IPS-18c (cell line): ENCODE data around the gene SUSD2.
"Not testable (repeated sequence)": the region's sequence is repeated elsewhere in the genome, so short reads cannot be mapped to it uniquely, and the experiment has no call there.

Experiments used
- H3K4me3 ChIP-seq: 2 replicates; pipeline ENCODE4 v1.7.0; 2013; ENCODE audit warnings: low read depth, mild to moderate bottlenecking, low read length, moderate library complexity; ENCODE audit not compliant: insufficient read depth
- H3K9me3 ChIP-seq: one replicate; pipeline ENCODE4 v1.6.1; 2013; ENCODE audit warnings: mild to moderate bottlenecking, low read length, moderate library complexity; ENCODE audit not compliant: control insufficient read depth, insufficient read depth

SUSD2 gene

DNA sequence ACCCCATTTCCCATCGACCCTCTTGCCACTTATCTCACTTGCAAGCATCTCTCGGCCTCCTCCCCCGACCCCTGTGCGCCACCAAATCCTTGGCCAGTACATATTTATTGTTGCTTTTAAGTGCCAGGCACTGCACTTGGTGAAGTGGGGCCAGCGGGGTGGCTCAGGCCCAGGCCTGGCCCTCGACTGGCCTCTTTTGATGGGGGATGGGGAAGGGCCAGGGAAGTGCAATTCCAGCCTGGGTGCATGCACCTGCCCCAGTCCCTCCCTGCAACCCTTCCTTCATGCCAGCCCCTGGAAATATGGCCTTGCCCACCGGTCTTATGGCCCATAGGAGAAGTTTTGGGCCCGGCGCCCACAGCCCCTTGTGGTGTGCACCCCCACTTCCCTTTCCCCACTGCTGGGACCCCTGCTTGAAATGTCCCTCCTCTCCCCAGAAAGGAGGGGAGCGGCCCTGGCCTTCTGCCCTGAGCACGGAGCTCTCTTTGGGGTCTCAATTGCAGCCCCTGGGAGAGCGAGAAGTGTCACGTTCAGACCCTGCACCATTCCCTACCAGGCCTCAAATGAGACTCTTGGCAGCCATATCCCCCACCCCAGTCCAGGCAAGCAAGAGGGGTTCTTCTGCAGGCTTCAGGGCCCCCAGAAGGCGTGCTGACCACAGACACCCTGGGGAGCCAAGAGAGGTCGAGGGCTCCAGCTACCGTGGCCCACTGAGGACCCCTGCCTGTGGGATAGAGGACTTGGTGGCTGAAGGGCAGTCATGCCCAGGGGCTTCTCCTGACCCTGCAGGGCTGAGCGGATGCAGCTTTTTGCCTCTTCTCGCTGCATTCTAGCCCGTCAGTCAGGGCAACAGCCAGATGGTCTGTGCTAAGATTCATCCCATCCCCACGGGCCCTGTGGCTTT, 961 bp downstream of the SUSD2 start:
- no peak overlapping the region for H3K4me3 ChIP-seq

DNA sequence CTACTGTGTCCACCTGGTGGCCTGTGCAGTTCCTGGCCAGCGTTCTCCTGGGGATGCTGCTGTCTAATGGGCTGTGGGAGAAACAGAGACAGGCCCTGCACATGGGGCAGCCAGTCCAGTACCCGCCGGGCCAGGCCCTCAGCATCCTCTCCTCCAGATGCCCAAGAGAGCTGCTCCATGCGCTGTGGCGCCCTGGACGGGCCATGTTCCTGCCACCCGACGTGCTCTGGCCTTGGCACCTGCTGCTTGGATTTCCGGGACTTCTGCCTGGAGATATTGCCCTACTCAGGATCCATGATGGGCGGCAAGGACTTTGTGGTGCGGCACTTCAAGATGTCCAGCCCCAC, 1.6 kb downstream of the SUSD2 start:
- H3K9me3 ChIP-seq, H3K4me3 ChIP-seq: not testable (repeated sequence)

More for the DNA sequence above, 961 bp downstream of the SUSD2 start:
- peaks cover 3% of the 10 kb centered on the region for H3K9me3 ChIP-seq

DNA sequence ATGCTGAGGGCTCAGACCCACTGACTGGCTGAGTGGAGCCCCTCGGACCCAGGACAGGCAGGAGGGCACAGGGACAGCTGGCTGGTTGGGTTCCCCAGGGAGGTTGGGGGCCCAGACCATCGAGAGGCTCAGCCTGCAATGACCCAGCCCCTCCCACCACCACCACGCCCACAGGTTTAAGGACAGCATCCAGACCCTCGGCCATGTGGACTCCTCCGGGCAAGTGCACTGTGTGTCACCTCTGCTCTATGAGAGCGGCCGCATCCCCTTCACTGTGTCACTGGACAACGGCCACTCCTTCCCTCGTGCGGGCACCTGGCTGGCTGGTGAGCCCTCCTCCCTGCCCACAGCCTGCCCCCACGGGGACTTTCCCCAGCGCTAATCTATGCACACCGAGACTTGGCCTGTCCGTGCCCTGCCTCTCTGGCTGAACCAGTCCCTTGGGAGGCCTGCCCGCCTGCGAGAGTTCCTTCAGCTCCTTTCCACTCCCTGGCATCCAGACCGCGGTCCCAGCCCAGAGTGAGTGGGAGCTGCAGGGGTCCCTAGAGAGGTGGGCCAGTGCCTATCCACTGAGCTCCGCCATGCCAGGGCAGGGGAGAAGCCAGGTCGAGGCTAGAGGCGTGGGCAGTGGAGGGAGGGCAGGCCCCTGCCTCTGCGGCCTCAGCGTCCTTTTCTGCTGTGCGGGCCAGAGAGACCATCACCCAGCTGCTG, 2.2 kb downstream of the SUSD2 start:
- H3K9me3 ChIP-seq, result peaks cover 3% of the 10 kb centered on the region
- H3K4me3 ChIP-seq, result no peak overlapping the region

DNA sequence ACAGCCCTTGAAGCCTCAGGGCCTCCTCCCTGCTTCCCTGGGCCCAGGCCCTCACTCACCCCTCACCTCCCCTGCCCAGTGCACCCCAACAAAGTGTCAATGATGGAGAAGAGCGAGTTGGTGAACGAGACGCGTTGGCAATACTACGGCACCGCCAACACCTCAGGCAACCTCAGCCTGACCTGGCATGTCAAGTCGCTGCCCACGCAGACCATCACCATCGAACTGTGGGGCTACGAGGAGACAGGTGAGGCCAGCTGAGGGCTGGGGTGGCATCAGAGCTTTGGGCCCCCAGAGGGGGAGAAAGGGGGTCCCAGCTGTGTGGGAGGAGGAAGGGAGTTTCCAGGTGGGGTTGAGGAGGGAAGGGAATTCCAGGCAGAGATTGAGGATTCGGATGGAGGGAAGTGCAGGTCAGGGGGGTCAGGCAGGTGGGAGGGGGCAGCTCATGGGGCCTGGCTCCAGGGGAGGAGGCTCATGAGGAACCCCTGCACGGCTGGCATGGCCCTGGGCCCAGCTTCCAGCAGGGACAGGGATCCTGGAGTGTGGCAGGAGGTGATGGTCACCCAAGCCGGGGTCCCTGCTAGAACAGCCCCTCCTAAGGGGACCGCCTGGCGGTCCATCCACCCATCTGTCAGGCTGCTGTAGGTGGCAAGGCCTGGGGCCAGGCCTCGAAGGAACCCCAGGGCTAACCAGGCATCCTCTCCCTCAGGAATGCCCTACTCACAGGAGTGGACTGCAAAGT, 2.9 kb downstream of the SUSD2 start:
- Histone ChIP-seq H3K4me3 (no peak overlapping the region), H3K9me3 (peaks cover 3% of the 10 kb centered on the region)

DNA sequence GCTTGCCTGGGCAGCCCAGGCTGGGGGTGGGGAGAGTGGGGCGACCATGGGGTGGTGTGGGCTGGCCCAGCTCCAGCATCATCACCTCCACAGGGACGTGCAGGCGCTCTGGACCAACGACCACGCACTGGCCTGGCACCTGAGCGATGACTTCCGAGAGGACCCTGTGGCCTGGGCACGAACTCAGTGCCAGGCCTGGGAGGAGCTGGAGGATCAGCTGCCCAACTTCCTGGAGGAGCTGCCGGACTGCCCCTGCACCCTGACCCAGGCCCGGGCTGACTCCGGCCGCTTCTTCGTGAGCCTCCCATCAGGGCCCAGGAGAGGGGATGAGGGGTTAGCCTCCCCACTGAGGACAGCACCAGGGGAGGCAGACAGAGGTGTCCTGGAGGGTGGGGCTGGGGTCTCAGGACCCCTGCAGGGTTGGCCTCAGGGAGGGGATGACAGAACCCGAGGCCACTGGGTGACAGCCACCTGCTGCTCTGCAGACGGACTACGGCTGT, 3.8 kb downstream of the SUSD2 start:
- no peak overlapping the region for H3K4me3 ChIP-seq
- peaks cover 3% of the 10 kb centered on the region for H3K9me3 ChIP-seq

DNA sequence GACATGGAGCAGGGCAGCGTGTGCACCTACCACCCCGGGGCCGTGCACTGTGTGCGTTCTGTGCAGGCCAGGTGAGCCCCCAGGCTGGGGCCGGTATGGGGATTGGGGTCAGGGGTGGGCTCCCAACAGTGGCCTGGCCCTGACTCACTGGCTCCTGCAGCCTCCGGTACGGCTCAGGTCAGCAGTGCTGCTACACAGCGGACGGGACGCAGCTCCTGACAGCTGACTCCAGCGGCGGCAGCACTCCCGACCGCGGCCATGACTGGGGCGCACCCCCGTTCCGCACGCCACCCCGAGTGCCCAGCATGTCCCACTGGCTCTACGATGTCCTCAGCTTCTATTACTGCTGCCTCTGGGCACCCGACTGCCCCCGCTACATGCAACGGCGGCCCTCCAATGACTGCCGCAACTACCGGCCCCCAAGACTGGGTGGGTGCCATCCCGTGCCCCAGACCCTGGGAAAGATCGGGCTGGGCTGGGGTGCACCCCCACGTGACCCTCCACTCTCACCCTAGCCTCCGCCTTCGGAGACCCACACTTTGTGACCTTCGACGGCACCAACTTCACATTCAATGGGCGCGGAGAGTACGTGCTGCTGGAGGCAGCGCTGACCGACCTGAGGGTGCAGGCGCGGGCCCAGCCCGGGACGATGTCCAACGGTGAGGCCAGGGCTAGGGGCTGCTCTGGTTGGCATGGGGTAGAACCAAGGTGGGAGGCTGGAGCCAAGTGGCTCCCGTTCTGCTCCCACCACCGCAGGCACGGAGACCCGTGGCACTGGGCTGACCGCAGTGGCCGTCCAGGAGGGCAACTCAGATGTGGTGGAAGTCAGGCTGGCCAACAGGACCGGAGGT, 4.4 kb downstream of the SUSD2 start:
- Histone ChIP-seq H3K9me3 (peaks cover 3% of the 10 kb centered on the region), H3K4me3 (no peak overlapping the region)

DNA sequence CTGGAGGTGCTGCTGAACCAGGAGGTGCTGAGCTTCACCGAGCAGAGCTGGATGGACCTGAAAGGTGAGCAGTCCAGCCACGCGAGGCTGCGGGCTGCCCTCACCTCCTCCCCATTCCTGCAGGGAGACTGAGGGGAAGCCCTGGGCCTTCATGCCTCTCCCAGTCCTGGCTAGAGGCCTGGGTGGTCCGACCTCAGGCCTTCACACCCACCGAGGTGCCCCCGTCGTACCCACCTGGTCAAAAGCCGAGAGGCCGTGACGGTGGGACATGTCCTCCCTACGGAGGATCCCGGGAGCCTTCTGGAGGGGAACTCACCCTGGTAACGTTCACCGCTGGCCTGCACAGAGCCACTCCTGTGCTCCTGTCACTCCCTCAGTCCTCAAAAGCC, 5.1 kb downstream of the SUSD2 start:
- Histone ChIP-seq H3K9me3 (peaks cover 3% of the 10 kb centered on the region), H3K4me3 (no peak overlapping the region)

DNA sequence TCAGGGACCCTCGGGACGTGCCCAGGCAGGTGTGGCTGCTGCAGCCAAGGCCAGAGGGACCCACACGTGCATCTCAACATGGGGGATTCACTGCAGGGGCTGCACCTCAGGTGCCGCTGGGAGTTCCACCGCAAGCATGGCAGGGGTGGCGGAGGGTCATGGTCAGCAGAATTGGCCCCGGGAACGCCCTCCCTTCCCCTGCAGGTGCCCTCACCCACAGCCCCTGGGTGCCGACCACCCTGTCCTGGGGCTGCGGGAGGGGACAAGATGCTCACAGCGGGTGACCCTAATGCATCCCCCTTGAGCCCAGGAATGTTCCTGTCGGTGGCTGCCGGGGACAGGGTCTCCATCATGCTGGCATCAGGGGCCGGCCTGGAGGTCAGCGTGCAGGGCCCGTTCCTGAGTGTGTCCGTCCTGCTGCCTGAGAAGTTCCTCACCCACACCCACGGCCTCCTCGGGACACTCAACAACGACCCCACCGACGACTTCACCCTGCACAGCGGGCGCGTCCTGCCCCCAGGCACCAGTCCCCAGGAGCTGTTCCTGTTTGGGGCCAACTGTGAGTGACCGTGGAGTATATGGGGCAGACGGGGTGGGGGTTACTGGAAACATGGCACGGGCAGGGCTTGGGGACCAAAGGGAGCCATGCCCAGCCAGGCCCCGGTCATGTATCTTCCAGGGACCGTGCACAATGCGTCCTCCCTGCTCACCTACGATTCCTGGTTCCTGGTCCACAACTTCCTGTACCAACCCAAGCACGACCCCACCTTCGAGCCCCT, 5.8 kb downstream of the SUSD2 start:
- peaks cover 3% of the 10 kb centered on the region for H3K9me3 ChIP-seq

DNA sequence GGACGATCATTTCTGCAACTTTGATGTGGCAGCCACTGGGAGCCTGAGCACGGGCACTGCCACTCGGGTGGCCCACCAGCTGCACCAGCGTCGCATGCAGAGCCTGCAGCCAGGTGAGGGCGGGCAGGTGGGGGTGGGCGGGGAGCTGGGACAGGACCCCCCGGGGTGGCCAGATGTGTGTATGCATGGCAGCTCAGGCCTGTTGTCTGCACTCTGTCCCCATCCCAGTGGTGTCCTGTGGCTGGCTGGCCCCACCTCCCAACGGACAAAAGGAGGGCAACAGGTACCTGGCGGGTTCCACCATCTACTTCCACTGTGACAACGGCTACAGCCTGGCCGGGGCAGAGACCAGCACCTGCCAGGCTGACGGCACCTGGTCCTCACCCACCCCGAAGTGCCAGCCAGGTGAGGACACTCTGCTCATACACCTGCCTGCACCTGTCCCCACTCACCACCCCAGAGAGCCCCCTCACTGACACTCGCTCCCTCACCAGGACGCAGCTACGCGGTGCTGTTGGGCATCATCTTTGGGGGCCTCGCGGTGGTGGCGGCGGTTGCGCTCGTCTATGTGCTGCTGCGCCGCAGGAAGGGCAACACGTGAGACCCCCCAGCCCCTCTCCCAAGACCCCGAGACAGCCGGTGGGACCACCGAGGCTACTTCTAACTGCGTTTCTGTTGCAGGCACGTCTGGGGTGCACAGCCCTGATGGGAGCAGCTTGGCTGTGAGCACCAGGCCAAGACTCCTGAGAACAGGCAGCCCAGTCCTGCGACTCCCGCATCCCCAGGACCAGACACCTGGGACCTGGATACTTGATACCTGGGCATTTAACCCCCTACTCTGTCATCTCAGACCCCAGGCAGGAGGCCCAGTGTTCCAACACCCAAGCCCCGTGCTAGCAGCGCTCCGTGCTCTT, 6.7 kb downstream of the SUSD2 start:
- Histone ChIP-seq H3K9me3 (peaks cover 3% of the 10 kb centered on the region), H3K4me3 (no peak overlapping the region)

More for the DNA sequence above, 5.8 kb downstream of the SUSD2 start:
- no peak overlapping the region for H3K4me3 ChIP-seq

DNA sequence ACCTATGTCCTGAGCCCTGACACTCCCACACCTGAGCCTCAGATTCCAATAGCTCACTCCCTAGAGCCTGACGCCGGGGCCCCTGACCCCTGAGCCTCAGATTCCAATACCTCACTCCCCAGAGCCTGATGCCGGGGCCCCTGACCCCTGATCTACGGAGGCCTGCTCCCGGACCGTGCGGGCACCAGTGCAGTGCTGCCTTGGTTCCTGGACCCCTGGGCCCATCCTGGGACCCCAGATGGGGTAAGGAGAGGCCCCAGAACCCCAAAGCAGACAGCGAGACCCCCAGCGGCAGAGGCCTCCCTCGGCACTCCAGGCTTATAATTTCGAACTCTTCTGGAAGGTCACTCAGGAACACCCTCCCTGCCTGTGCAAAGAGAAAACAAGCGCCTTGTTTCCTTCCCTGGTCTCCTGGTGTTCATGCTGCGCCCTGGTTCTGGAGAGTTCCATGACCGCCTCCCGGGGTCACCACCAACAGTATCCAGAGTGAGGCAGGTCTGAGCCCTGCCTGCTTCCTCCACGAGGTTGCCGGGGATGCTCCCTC, 7.5 kb downstream of the SUSD2 start:
- peaks cover 3% of the 10 kb centered on the region for H3K9me3 ChIP-seq
- no peak overlapping the region for H3K4me3 ChIP-seq

DNA sequence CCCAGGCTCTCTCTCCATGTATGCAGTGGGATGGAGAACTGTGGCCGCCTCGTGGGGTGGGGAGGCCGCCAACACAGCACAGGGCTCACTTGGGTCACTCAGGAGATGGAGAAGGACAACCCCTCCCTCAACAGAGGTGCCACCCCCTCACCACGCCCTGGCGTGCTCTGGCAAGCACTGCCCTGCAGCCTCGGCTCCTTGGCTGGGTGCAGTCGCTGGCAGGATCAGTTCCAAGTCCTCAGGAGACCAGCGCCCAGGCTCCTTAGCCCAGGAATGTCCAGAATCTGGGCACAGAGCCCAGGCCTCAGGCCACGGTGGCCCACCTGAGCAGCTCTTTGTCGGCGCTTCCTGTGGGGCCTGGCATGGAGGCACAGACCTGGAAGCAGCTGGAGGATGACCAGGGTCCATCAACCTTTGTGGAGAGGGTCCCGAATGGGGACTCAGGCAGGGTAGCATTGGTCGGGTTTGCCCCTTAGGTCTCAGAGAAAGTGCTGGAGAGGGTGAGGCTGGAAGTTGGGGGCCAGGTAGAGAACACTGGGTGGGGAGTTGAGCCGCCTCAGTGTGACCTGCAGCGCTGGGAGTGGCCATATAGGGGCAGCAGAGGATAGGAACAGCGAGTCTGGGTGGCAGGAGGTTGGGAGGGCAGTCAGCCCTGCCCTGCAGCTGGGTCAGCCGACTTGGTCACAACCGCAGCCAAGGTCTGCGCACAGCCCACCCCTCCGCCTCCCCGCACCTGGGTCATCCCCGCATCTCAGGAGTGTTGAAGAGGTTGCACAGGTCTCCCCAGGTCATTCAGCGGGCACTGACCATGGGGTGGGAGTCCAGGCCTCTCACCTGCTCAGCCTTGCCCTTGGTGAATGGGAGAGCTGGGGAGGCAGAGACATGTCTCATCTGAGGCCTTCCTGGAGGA, 8.2 kb downstream of the SUSD2 start:
- H3K9me3 ChIP-seq, result peaks cover 3% of the 10 kb centered on the region
- no peak overlapping the region for H3K4me3 ChIP-seq

DNA sequence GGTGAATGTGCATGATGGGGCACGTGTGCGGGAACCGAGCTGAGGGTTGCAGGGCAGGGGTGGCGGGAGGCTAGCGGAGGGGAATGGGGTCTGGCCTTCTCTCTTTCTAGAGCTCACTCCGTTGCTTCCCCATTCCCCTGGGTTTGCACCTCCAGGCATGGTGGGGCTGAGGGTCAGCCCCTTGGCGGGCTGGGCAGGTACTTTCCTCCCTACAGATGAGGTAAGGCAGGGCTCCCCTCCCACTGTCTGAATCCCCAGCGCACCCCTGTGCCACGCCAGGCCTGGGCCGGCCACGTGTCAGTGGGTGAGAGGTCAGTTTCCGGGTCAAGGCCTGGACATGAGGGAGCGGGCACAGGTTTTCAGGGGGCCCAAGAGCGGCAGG, 8.9 kb downstream of the SUSD2 start:
- Histone ChIP-seq H3K9me3 (no peaks in the 10 kb centered on the region), H3K4me3 (no peak overlapping the region)

DNA sequence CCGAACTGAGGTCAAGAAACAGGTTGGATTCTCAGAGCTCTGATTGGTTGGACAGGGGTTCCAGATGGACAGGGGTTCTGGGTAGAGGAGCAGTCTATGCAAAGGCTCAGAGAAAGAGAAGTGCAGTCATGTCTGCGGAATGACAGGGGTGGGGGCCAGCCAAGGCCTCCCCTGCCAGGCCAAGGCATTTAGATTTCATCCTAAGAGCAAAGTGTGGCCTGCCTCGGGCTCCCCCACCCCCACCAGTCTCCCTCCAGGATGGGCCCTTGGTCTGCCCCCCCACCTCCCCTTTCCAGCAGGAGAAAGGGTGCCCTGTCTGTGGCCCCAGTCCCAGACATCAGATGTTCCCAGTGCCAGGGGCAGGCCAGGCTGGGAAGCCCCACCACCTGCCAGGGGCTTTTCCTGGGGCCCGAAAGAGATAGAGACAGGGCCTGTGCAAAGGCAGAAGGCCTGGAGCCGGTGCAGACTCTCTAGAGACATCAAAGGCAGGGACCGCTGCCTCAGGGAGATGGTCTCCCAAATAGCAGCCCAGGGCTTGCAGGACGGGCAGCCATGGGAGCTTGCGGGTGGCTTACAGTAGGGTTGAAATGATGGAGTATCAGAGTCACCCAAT, 9.4 kb downstream of the SUSD2 start:
- Histone ChIP-seq H3K9me3 (no peaks in the 10 kb centered on the region), H3K4me3 (no peak overlapping the region)

DNA sequence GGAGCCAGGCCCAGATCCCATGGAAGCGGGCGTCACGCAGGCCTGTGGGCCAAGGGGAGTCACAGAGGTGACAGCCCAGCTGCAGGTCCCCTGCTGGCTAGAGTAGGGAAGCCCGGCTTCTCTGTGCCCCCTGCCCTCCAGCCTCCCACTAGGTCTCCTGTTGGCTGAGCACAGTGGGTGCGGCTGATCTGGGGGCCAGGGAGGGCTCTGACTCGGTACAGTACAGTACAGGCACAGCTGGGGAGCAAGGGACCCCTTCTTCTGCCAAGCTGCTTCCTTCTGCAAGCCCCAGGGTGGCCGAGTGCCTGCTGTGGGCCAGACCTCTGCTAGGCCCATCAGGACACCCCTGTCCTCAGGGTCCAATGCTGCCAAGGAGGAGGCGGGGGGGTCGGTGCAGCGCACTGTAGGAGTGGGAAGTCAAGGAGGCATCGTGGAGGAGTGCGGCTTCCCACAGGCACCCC, 10.1 kb downstream of the SUSD2 start:
- no peaks in the 10 kb centered on the region for H3K9me3 ChIP-seq
- H3K4me3 ChIP-seq, result no peak overlapping the region
